ENCODE data around the gene SNED1.

GRCh38 chr2:241084856-241085444 lies 86.5 kb downstream of the SNED1 start:
- TF ChIP-seq REST (IDR thresholded peaks at IDR 0.05) (no peak), YY1 (IDR thresholded peaks at IDR 0.05) (no peak), CTCF (IDR thresholded peaks at IDR 0.05; ENCODE audit: low read depth, low read length, missing input control) (no peak), ATF3 (IDR thresholded peaks at IDR 0.05) (no peak), TAF1 (conservative IDR thresholded peaks at IDR 0.05) (no peak), HNF4G (IDR thresholded peaks at IDR 0.05) (no peak), RAD21 (IDR thresholded peaks at IDR 0.05) (no peak), NR2F2 (IDR thresholded peaks at IDR 0.05) (no peak), JUND (IDR thresholded peaks at IDR 0.05) (no peak), EGR1 (IDR thresholded peaks at IDR 0.05; ENCODE audit: low read depth in 2 of 2) (no peak), MAX (IDR thresholded peaks at IDR 0.05) (no peak), FOXA2 (IDR thresholded peaks at IDR 0.05) (no peak), GABPA (IDR thresholded peaks at IDR 0.05 in 1 of 2, conservative IDR thresholded peaks at IDR 0.05 in 1 of 2) (no peak), RXRA (IDR thresholded peaks at IDR 0.05) (no peak)
